ENCODE data around the gene CDKN1C.

- TF ChIP-seq CTCF (IDR thresholded peaks at IDR 0.05): no peak
- no peak for TF ChIP-seq POLR2AphosphoS5 (IDR thresholded peaks at IDR 0.05; ENCODE audit: insufficient read depth in 1 of 2, low read depth in 1 of 2)
- no peak for TF ChIP-seq POLR2A (IDR thresholded peaks at IDR 0.05)
Observed at GRCh38 chr11:2880646-2881045, 4.9 kb downstream of the CDKN1C start.
